ENCODE measurements around the gene NEURL2. TPM values are rescaled to one million over a fixed set of nuclear protein-coding genes. Genes with fewer than 3 reads are reported as not detected.
A peak's percentile ranks its signal among the peaks of the same experiment; 100 is the strongest.
"Not testable (repeated sequence)": the region's sequence is repeated elsewhere in the genome, so short reads cannot be mapped to it uniquely, and the experiment has no call there.

The NEURL2 gene
- total and polyA plus RNA-seq, 4 donors, result 2.4 to 7.0 (median 5.0) TPM

GRCh38 chr20:45933266-45934045 lies 42.4 kb upstream of the NEURL2 start:
- peak overlapping the region; percentile 95 for H3K4me3 ChIP-seq (ENCODE audit: low read depth, low read length)
- no peaks in the 10 kb centered on the region for H3K27me3 ChIP-seq (ENCODE audit: control insufficient read depth, insufficient read depth, low read length)
- no peaks in the 10 kb centered on the region for H3K9me3 ChIP-seq (ENCODE audit: control insufficient read depth, insufficient read depth, low read length)
- DNase-seq (ENCODE audit: low read depth in 4 of 6, low spot score in 6 of 6), result peak in 3 of 6 donors; percentile 44 to 93 (median 88)
- H3K4me1 ChIP-seq (ENCODE audit: control insufficient read depth, insufficient read depth, low read length), result peaks cover 26% of the 10 kb centered on the region
- peak overlapping the region; percentile 99 for H3K27ac ChIP-seq (ENCODE audit: low read depth, low read length)
- peaks cover 21% of the 10 kb centered on the region for H3K36me3 ChIP-seq (ENCODE audit: control insufficient read depth, insufficient read depth, low read length)
- WGBS (ENCODE audit: insufficient coverage), result 3% methylated on average over 17 of the region's 22 CpGs

- DNase-seq (ENCODE audit: low read depth in 4 of 6, low spot score in 6 of 6); H3K27ac ChIP-seq (ENCODE audit: low read depth, low read length); H3K4me3 ChIP-seq (ENCODE audit: low read depth, low read length); H3K36me3 ChIP-seq (ENCODE audit: control insufficient read depth, insufficient read depth, low read length); H3K27me3 ChIP-seq (ENCODE audit: control insufficient read depth, insufficient read depth, low read length); H3K9me3 ChIP-seq (ENCODE audit: control insufficient read depth, insufficient read depth, low read length): not testable (repeated sequence)
- peaks cover 23% of the 10 kb centered on the region for H3K4me1 ChIP-seq (ENCODE audit: control insufficient read depth, insufficient read depth, low read length)
- WGBS (ENCODE audit: insufficient coverage), result 97% methylated on average over 13 of the region's 17 CpGs
Observed at GRCh38 chr20:45931680-45932079, 40.7 kb upstream of the NEURL2 start.

- Histone ChIP-seq H3K4me1 (ENCODE audit: control insufficient read depth, insufficient read depth, low read length) (no peaks in the 10 kb centered on the region), H3K9me3 (ENCODE audit: control insufficient read depth, insufficient read depth, low read length) (no peaks in the 10 kb centered on the region), H3K27me3 (ENCODE audit: control insufficient read depth, insufficient read depth, low read length) (no peaks in the 10 kb centered on the region), H3K27ac (ENCODE audit: low read depth, low read length) (no peak overlapping the region), H3K4me3 (ENCODE audit: low read depth, low read length) (no peak overlapping the region), H3K36me3 (ENCODE audit: control insufficient read depth, insufficient read depth, low read length) (no peaks in the 10 kb centered on the region)
- DNase-seq (ENCODE audit: low read depth in 4 of 6, low spot score in 6 of 6), result no peak
- 91% methylated on average over 12 of the region's 14 CpGs for WGBS (ENCODE audit: insufficient coverage)
Observed at GRCh38 chr20:45927071-45927878, 36.3 kb upstream of the NEURL2 start.

- no peak overlapping the region for H3K27ac ChIP-seq (ENCODE audit: low read depth, low read length)
- H3K4me3 ChIP-seq (ENCODE audit: low read depth, low read length), result no peak overlapping the region
- H3K4me1 ChIP-seq (ENCODE audit: control insufficient read depth, insufficient read depth, low read length), result no peaks in the 10 kb centered on the region
- no peak for DNase-seq (ENCODE audit: low read depth in 4 of 6, low spot score in 6 of 6)
- no peaks in the 10 kb centered on the region for H3K9me3 ChIP-seq (ENCODE audit: control insufficient read depth, insufficient read depth, low read length)
- H3K27me3 ChIP-seq (ENCODE audit: control insufficient read depth, insufficient read depth, low read length), result no peaks in the 10 kb centered on the region
- WGBS (ENCODE audit: insufficient coverage), result 80% methylated on average over 1 of the region's 2 CpGs
- no peaks in the 10 kb centered on the region for H3K36me3 ChIP-seq (ENCODE audit: control insufficient read depth, insufficient read depth, low read length)
Observed at GRCh38 chr20:45926731-45927070, 35.7 kb upstream of the NEURL2 start.

- Histone ChIP-seq H3K4me3 (ENCODE audit: low read depth, low read length) (no peak overlapping the region), H3K9me3 (ENCODE audit: control insufficient read depth, insufficient read depth, low read length) (no peaks in the 10 kb centered on the region), H3K27ac (ENCODE audit: low read depth, low read length) (no peak overlapping the region), H3K27me3 (ENCODE audit: control insufficient read depth, insufficient read depth, low read length) (no peaks in the 10 kb centered on the region), H3K36me3 (ENCODE audit: control insufficient read depth, insufficient read depth, low read length) (no peaks in the 10 kb centered on the region), H3K4me1 (ENCODE audit: control insufficient read depth, insufficient read depth, low read length) (no peaks in the 10 kb centered on the region)
- no peak for DNase-seq (ENCODE audit: low read depth in 4 of 6, low spot score in 6 of 6)
- 64% methylated on average over 7 of the region's 9 CpGs for WGBS (ENCODE audit: insufficient coverage)
Observed at GRCh38 chr20:45925821-45926506, 35.0 kb upstream of the NEURL2 start.

- peak in 2 of 6 donors; percentile 39 to 78 for DNase-seq (ENCODE audit: low read depth in 4 of 6, low spot score in 6 of 6)
- 81% methylated on average over 14 of the region's 21 CpGs for WGBS (ENCODE audit: insufficient coverage)
- peak overlapping the region; percentile 82 for H3K27ac ChIP-seq (ENCODE audit: low read depth, low read length)
Observed at GRCh38 chr20:45924391-45925261, 33.6 kb upstream of the NEURL2 start.

GRCh38 chr20:45921337-45922189 lies 30.6 kb upstream of the NEURL2 start:
- WGBS (ENCODE audit: insufficient coverage), result 83% methylated on average over 9 of the region's 11 CpGs
- H3K4me3 ChIP-seq (ENCODE audit: low read depth, low read length), result no peak overlapping the region
- H3K9me3 ChIP-seq (ENCODE audit: control insufficient read depth, insufficient read depth, low read length), result no peaks in the 10 kb centered on the region
- H3K27ac ChIP-seq (ENCODE audit: low read depth, low read length), result peak overlapping the region; percentile 78
- H3K27me3 ChIP-seq (ENCODE audit: control insufficient read depth, insufficient read depth, low read length), result no peaks in the 10 kb centered on the region
- H3K4me1 ChIP-seq (ENCODE audit: control insufficient read depth, insufficient read depth, low read length), result peaks cover 8% of the 10 kb centered on the region
- H3K36me3 ChIP-seq (ENCODE audit: control insufficient read depth, insufficient read depth, low read length), result no peaks in the 10 kb centered on the region
- DNase-seq (ENCODE audit: low read depth in 4 of 6, low spot score in 6 of 6), result no peak

More at GRCh38 chr20:45924391-45925261, 33.6 kb upstream of the NEURL2 start:
- Histone ChIP-seq H3K9me3 (ENCODE audit: control insufficient read depth, insufficient read depth, low read length) (no peaks in the 10 kb centered on the region), H3K4me1 (ENCODE audit: control insufficient read depth, insufficient read depth, low read length) (peaks cover 7% of the 10 kb centered on the region), H3K27me3 (ENCODE audit: control insufficient read depth, insufficient read depth, low read length) (no peaks in the 10 kb centered on the region), H3K36me3 (ENCODE audit: control insufficient read depth, insufficient read depth, low read length) (no peaks in the 10 kb centered on the region), H3K4me3 (ENCODE audit: low read depth, low read length) (no peak overlapping the region)

- peak overlapping the region; percentile 78 for H3K27ac ChIP-seq (ENCODE audit: low read depth, low read length)
- peaks cover 8% of the 10 kb centered on the region for H3K4me1 ChIP-seq (ENCODE audit: control insufficient read depth, insufficient read depth, low read length)
- no peaks in the 10 kb centered on the region for H3K27me3 ChIP-seq (ENCODE audit: control insufficient read depth, insufficient read depth, low read length)
- 75% methylated on average over 5 of the region's 9 CpGs for WGBS (ENCODE audit: insufficient coverage)
- no peak for DNase-seq (ENCODE audit: low read depth in 4 of 6, low spot score in 6 of 6)
- H3K36me3 ChIP-seq (ENCODE audit: control insufficient read depth, insufficient read depth, low read length), result no peaks in the 10 kb centered on the region
- no peak overlapping the region for H3K4me3 ChIP-seq (ENCODE audit: low read depth, low read length)
- H3K9me3 ChIP-seq (ENCODE audit: control insufficient read depth, insufficient read depth, low read length), result no peaks in the 10 kb centered on the region
Observed at GRCh38 chr20:45920462-45921336, 29.7 kb upstream of the NEURL2 start.
